Astrocyte (in vitro differentiated cells and primary cell): ENCODE results near the gene ANKRD34A.

Experiments used
- EZH2 ChIP-seq: IDR thresholded peaks from 2 replicates; pipeline ENCODE4 v1.6.1; 2012; ENCODE audit warnings: mild to moderate bottlenecking, low read length, inconsistent platforms; ENCODE audit not compliant: insufficient read depth
- TF ChIP-seq, protein P1 (sequence below): IDR thresholded peaks from 2 replicates; pipeline ENCODE4 v1.5.1; 2011; ENCODE audit warnings: low read depth, mild to moderate bottlenecking, inconsistent platforms, low read length, moderate library complexity; ENCODE audit not compliant: insufficient read depth

DNA sequence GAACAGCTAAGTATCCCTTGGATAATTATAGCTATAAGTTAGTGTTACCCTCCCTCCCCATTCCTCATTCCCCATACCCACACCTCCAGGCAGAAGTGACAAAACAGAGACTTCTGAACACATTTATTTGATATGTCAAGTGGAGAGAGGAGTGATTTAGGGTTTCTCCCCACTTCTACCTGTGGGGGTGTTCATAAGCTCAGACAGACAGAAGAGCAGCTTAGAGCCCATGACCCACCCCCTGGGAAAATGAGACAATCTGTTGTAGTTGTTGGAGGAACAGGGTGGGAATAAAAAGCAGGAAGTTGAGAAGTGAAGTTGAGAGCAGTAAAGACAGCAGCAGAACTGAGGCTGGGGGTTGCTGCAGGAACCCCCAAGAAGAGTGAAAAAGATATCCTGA, 5.0 kb downstream of the ANKRD34A start:
- TF ChIP-seq, protein P1, sequence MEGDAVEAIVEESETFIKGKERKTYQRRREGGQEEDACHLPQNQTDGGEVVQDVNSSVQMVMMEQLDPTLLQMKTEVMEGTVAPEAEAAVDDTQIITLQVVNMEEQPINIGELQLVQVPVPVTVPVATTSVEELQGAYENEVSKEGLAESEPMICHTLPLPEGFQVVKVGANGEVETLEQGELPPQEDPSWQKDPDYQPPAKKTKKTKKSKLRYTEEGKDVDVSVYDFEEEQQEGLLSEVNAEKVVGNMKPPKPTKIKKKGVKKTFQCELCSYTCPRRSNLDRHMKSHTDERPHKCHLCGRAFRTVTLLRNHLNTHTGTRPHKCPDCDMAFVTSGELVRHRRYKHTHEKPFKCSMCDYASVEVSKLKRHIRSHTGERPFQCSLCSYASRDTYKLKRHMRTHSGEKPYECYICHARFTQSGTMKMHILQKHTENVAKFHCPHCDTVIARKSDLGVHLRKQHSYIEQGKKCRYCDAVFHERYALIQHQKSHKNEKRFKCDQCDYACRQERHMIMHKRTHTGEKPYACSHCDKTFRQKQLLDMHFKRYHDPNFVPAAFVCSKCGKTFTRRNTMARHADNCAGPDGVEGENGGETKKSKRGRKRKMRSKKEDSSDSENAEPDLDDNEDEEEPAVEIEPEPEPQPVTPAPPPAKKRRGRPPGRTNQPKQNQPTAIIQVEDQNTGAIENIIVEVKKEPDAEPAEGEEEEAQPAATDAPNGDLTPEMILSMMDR = no peak
- TF ChIP-seq EZH2 = no peak
